COLO829 (cell line): ENCODE results near the gene ZNF341.
"Not testable (repeated sequence)": the region's sequence is repeated elsewhere in the genome, so short reads cannot be mapped to it uniquely, and the experiment has no call there.

Experiments
- DNase-seq: peaks from one replicate; pipeline ENCODE4 v3.0.0; 2012; ENCODE audit warnings: low spot score

ZNF341 gene

GRCh38 chr20:33731693-33732165 is at the start of gene ZNF341:
ZNF341 (plus strand) TSS chr20:33731996; CDS start chr20:33732022, 26 bp downstream.
- DNase-seq, result peak; percentile 57

GRCh38 chr20:33684533-33685327 is 47.1 kb upstream of the ZNF341 start:
- DNase-seq, result no peak

DNA sequence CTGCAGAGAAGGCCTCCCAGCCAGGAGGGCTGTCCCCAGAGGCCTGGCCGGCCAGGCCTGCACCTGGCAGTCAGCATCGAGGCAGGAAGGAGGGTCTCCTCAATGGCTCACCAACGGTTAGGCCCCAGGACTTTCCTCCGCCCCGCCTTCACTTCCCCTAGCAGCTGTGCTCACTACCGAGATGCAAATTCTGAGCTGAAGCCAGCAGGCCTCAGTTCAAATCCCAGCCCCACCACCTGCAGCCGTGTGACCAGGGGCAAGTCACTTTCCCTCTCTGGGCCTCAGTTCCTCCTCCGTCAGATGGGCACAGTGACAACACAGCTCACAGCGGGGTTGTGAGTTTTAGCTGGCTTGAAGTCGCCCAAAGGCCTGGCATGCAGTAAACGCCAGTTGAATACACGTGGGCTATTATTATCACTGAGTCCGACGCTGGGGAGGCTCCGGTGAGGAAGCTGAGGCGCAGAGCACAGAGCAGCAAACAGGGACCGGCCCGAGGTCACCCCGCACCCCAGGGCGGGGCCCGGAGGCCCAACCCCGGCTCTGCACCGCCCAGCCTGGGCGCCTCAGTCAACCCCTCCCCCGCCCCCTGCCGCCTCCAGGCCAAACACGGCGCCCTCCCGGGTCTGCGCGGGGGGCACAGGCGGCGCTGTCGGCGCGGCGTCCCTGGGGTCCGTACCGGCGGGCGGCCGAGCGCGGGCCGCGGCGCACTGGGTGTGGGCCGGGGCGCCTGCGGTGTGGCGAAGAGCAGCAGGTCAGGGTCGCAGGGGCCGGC is 46.3 kb upstream of the ZNF341 start:
- DNase-seq, result no peak

DNA sequence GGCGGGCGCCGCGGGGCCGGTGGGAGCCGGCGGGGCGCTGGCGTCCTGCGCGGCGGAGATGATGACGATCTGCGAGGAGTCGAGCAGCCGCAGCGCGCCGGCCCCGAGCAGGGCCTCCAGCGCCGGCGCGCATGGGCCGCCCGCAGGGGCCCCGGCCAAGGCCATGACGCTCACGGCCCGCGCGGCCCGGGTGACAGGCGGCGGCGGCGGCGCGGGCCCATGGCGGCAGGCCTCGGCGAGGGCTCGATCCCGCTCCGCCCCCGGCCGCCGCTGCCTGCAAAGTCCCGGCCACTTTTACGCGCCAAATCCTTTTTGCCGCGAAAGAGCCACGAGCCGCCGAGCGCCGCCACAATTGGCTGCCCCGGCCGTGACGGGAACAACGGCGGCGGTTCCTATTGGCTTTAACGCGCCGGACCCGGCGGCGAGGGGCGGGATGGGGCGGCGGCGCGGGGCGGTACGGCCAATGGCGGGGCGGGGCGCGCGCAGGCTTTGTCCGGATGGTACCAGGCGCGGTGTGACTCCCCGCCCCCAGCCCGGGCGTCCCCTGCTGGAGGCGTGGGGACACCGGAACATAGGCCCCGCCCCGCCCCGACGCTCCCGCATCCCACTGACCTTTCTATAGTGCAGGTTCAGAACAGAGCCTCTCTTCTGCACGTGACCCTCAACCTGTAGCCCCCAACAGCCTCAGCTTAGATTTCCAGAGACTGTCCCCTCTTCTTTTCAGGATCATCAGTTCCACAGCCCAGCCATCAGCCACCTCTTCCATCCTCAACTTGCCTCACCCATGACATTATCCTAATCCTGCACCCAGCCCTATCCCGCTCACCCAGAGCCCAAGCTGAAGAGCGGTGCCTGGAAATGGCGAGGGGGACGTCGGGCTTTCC is 45.5 kb upstream of the ZNF341 start, which contains the start of gene E2F1:
E2F1 (minus strand) TSS at position 286 of the 884 bp plus-strand sequence; CDS start at position 165, 121 bp downstream.
- DNase-seq, result peak; percentile 95

GRCh38 chr20:33686984-33687366 is 44.8 kb upstream of the ZNF341 start:
- DNase-seq, result no peak

DNA sequence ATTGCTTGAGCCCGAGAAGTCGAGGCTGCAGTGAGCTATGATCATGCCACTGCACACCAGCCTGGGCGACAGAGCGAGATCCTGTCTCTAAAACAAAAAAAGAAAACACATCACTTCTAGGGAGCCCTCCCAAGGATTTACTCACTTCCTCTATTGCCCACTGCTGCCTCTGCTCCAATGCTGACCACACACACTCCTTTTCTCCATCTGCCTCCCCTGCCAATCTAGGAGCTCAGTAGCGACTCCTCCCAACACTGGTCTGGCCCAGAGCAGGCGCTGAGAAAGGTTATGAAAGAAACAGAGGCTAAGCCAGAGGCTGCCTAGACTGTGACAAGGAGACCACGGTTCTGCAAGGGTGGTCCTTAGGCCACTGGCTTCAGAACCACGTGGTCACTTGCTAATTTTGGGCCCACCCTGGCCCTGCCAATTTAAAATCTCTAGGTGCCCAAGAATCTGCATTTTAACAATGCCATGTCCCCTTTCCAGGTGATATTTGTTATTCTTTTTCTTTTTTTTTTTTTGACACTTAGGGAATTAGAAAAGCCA is 44.4 kb upstream of the ZNF341 start:
- DNase-seq, result no peak

- no peak for DNase-seq
These were observed 43.5 kb upstream of the ZNF341 start for GRCh38 chr20:33687993-33688937.

DNA sequence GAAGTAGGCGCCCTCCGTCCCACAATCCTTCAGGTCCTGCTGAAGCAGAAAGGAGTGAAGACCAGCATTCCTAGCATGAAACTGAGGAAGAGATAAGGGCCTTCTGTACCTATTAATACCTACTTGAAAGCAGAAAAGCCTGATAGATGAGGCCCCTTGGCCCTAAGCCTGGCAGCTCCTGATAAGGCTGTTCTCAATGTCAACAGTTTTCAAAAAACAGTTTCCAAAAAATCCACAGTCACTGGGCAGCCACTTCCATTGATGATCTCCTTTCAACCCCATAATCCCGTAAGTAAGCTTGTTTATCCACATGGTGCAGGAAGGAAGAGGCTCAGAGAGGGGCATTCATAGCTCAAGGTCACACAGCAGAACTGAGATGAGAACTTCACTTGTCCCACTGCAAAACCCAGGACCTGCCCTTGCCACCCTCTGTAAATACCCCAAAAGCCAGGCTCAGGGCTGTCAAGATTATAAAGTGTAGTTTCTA is 42.8 kb upstream of the ZNF341 start:
- no peak for DNase-seq

- no peak for DNase-seq
These were observed 42.3 kb upstream of the ZNF341 start for GRCh38 chr20:33689493-33689892.

GRCh38 chr20:33689973-33690372 is 41.8 kb upstream of the ZNF341 start:
- peak; percentile 92 for DNase-seq

- DNase-seq, result no peak
These were observed 38.5 kb upstream of the ZNF341 start for GRCh38 chr20:33693289-33693688.

DNA sequence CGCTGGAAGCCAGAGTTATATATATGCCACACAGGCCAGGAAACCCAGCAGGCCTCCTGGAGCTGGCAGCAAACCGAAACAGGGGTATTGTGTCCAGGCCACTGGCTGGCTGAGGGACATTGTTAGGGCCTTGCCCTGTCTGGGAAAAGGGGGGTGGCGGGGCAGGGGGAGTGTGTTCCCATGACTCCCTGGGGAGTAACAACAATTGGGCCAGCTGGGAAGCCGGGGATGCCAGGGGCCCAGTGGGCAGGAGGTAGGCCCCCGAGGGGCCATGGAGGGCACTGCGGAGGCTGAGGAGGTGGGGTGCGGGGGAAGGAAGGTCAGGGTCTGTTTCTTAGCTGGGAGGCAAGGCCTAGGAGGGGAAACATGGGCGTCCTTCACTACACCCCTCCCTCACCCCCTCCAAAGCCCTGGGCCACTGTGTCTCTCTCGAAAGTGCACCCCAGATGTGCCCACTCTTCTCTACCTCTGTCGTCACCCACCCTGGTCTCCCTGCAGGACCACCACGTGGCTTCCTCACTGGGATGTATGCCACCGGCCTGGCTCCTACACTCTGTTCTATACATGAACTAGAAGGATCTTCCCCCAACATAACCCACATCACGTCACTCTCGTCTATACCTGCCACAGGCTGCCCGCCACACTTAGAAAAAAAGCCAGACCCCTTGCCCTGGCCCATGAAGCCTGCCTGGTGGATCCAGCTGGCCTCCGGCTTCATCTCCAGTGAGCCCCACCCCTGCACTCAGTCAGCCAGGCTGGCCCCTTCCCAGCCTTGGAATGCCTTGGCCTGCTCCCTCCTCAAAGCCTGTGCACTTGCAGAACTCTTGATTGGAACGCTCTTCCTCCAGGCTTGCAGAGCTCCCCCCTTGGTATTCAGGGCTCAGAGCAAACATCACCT is 37.8 kb upstream of the ZNF341 start:
- no peak for DNase-seq

GRCh38 chr20:33694639-33695012 is 37.2 kb upstream of the ZNF341 start:
- no peak for DNase-seq

- DNase-seq, result no peak
These were observed 35.3 kb upstream of the ZNF341 start for GRCh38 chr20:33696448-33696847.

DNA sequence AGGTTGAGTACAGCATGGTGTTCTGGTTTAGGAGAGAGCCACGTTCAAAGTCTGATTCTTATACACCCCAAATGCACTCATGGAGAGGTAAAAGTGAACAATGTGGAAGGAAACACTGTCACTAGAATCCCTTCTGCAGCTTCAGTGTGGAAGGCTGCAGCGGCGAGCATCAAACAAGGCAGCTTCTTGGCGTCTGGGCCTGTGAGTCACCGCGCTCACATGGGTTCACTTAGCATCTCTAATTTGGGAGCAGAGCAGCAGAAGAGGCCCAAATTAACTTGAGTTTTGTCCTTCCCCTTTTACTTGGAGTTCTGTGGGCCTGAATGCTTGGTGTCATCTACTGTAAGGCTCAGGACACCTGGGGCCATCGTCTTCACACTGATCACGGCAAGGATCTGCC is 34.7 kb upstream of the ZNF341 start:
- DNase-seq, result no peak

GRCh38 chr20:33698966-33699365 is 32.8 kb upstream of the ZNF341 start:
- not testable (repeated sequence) for DNase-seq

DNA sequence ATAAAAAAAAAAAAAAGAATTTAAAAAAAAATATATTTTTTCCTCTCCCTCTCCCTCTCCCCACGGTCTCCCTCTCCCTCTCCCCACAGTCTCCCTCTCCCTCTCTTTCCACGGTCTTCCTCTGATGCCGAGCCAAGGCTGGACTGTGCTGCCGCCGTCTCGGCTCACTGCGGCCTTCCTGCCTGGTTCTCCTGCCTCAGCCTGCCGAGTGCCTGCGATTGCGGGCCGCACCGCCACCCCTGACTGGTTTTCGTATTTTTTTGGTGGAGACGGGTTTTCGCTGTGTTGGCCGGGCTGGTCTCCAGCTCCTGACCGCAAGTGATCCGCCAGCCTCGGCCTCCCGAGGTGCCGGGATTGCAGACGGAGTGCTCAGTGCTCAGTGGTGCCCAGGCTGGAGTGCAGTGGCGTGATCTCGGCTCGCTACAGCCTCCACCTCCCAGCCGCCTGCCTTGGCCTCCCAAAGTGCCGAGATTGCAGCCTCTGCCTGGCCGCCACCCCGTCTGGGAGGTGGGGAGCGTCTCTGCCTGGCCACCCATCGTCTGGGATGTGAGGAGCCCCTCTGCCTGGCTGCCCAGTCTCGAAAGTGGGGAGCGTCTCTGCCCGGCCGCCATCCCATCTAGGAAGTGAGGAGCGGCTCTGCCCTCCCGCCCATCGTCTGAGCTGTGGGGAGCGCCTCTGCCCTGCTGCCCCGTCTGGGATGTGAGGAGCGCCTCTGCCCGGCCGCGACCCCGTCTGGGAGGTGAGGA is 30.9 kb upstream of the ZNF341 start:
- DNase-seq, result not testable (repeated sequence)

- no peak for DNase-seq
These were observed 30.0 kb upstream of the ZNF341 start for GRCh38 chr20:33701629-33702450.
